Activated CD4-positive, alpha-beta T cell treated with anti-CD3 and anti-CD28 coated beads for 4 hours (primary cell): ENCODE results near the gene ATP1A4.
"Not testable (repeated sequence)": the region's sequence is repeated elsewhere in the genome, so short reads cannot be mapped to it uniquely, and the experiment has no call there.

ENCODE experiments used
- DNase-seq, 2 donors: peaks; one replicate each; pipeline ENCODE4 v3.0.0-alpha.2; 2020

Gene ATP1A4

DNA sequence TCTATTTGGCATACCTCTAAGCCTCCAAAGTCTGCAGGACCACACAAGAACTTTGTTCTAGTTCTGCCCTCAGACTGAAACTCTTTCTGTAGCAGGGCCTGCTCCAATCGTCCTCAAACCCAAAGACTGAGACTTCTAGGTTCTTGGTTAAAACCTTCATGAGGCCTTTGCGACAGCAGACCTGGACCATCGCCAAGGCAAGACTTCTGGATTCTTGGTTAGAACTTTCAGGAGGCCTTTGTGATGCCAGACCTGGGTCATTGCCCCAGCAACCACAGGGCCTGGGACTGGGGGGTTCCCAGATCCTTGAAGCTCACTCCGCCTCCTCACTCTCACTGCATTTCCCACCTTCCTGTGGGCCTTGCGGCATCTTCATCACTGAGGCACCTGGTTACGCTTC lies at the start of gene ATP1A4:
TSS of gene ATP1A4 (plus strand) at position 301 of the 400 bp plus-strand sequence. CDS start 438 bp downstream, outside the sequence.
- DNase-seq: no peak

DNA sequence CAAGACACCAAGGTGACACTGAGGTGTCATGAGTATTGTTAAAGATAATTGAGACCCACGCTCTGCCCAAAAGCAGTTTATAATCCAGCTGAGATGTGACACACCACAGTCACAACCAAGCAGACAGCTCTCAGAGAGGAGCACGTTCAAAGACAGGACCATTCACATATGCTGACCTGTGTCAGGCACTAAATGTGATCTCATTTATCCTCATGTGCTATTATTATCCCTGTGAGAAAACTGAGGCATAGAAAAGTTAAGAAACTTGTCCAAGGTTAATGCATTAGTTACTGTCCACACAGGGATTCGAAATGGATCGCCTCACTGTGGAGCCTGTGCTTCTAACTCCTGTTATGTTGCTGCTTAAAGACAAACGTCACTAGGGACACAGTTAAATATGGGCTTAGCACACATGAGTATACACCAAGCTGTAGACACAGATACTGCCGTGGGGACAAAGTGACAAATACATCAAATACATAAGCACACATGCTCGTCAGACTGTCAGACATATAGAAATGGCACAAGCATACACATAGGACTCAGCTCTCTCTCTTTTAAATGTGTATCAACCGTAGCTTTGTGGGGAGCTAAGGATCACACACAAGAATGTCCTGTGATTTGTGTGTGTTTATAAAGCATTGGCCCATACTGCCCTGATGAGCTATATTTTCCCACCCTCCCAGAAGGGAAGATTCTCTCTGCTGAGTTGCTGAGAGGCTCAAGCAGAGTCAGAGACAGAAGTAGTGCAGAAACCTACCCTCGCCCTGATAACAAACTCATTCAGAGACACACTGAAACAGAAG lies 49.5 kb upstream of the ATP1A4 start:
- no peak for DNase-seq

DNA sequence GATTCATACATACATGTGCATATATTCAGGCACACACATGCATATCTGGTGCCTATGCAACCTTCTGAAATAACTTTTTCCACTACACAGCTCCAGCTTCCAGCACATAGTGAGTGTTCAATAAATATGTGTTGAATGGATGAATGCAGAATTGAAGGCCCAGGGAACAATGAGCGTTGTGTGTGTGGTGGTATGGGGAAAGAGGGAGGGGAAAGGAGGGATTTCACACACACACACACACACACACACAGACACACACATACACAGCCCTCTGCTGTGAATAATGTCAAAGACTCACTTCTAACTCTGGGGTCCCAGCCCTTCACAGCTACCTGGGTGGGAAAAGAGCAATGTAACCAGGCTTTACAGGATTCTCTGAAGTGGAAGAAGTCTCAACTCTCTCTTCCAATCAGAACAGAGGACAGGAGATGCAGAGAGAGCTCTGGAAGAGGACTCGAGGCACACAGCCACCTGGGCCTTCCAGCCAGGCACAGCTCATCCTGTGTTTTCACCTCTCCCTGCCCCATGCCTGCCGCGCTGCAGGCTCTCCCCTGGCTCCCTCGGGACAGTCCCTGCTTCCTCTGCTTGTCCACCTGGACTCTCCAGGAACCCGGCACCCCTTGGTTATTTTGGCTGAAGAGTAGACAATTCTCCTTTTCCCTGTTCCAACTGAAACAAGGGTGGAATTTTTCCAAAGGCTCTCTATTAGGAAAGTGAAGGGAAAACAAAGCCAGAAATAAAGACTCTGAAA lies 47.6 kb upstream of the ATP1A4 start:
- no peak for DNase-seq

- no peak for DNase-seq
These were observed 46.9 kb upstream of the ATP1A4 start for GRCh38 chr1:160104486-160104885.

- no peak for DNase-seq
These were observed 46.2 kb upstream of the ATP1A4 start for GRCh38 chr1:160105155-160105554.

DNA sequence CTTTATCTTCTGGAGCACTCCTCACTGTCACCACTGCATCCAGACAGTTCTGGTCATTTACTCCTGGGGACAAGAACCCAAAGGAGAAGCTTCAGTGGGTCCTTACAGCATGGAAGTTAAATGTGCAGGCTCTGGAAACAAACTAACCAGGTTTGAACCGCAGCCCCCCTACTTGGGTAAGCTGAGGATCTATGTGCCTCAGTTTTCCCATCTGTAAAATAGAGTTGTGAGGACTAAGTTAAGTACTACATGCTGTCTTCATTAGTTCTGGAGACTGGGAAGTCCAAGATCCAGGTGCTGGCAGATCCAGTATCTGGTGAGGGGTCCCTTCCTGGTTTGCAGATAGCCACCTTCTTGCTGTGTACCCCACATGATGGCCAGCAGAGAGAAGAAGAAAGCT lies 43.9 kb upstream of the ATP1A4 start:
- DNase-seq: no peak

DNA sequence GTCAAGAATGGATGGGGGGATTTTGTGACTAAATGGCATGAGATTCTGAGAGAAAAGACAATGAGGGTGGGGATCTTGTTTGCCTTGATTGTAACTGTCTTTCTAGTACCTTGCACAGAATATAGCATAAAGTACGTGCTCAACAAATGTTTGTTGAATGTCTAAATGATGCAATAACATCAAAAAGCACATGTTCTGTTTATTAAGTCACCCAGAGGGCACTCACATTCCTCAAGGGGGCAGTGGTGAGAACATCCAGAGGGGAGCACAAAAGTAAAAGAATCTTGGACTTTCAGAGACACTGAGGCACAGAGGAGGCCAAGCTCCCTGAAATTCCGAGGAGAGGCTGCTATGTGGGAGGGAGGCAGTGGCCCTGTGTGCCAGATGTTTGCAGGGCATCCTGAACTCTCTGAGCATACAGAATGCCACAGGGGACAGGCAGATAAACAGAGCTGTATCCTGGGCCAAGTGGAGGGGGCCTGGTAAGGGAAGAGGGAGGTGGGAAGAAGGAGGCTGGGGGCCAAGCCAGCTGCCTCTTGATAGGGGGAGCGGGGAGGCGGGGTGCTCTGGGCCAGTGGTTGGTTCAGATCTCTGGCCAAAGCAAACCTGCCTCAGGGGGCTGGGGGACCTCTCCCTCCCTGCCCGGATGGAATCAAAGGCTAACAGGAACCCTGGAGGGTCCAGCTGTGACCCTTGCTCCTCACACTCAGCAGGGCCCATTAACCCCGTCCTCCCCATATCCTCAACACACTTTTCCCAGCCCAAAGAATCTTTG lies 42.3 kb upstream of the ATP1A4 start:
- peak; percentile 40 to 45 for DNase-seq

GRCh38 chr1:160109686-160110085 lies 41.7 kb upstream of the ATP1A4 start:
- no peak for DNase-seq

DNA sequence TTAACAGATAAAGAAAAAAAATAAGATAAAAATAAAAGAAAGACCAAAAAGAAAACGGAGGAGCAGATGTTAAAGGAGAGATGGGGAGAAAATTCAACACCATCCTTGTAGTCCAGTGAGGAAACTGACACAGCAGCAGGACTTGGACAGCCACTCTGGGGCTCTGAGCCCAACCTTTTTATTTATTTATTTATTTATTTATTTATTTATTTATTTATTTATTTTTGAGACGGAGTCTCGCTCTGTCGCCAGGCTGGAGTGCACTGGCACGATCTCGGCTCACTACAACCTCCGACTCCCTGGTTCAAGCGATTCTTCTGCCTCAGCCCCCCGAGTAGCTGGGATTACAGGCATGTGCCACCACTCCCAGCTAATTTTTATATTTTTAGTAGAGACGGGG lies 39.9 kb upstream of the ATP1A4 start:
- not testable (repeated sequence) for DNase-seq

DNA sequence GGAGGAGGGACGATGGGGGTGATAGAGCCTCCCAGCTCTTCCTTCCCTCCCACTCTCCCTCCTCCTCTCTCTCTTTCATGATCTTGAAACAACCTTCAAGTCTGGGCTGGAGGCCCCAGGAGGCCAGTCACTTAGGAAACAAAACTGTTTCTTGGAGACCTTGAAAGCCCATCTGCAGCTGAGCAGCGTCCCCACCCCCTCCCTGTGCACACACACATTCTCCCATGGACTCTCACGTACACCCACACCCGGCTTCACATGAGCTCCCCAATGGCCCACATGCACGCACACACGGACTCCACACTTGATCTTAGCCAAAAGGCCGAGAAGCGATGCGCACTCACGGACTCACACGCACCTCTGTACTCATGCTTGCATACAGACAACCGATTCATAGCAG lies 39.0 kb upstream of the ATP1A4 start:
- DNase-seq: no peak

DNA sequence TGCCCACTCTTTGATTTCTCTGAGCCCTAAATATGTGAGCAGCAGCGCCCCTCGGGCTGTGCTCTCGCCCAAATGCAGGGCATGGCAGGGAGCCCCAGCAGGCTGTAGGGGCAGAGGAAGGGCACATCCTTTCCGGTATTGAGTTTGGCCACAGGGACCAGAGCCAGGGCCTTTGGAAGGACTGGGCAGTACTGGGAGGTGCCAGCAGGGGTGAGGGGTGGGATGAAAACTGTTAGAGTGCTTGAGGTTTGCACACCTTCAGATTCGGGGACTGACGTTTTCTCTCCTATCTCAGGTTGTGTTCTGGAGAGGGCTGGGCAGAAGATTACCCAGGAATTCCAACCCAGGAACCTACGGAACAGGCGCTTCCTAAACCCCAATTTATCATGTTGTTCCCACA lies 38.0 kb upstream of the ATP1A4 start:
- DNase-seq: no peak

- no peak for DNase-seq
These were observed 37.3 kb upstream of the ATP1A4 start for GRCh38 chr1:160114085-160114484.

DNA sequence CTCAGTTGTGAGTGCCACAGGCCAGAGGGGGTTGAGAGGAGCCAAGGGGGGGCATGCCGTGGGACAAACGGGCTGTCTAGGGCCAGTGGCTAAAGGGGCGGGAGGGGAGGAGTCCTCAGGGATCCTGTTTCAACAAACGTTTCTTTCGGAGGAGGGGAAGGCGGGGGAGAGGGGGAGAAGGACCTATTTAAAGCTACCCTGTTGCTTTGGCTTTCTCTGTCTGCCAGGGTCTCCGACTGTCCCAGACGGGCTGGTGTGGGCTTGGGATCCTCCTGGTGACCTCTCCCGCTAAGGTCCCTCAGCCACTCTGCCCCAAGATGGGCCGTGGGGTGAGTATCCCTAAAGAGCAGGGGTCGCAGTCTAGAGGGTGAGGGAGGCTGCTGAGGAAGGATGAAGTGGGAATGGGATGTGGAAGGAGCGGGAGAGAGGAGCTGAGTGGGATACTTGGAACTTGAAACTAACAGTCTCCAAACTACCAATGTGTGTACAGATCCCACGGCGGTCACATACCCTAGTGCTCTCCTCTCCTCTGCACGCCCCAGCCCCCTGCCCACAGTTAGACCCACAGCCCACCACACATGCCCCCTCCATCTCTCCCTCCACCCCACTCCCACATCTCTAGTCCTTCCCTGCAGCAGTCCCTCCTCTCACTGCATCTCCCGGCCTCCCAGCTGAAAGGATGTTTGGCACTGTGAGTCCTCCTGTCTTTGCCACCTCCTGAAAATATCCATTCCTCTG lies 35.7 kb upstream of the ATP1A4 start, which contains the start of gene ATP1A2:
TSS of gene ATP1A2 (plus strand) at position 215 of the 738 bp plus-strand sequence. CDS start at position 318, 103 bp downstream.
- DNase-seq: no peak

DNA sequence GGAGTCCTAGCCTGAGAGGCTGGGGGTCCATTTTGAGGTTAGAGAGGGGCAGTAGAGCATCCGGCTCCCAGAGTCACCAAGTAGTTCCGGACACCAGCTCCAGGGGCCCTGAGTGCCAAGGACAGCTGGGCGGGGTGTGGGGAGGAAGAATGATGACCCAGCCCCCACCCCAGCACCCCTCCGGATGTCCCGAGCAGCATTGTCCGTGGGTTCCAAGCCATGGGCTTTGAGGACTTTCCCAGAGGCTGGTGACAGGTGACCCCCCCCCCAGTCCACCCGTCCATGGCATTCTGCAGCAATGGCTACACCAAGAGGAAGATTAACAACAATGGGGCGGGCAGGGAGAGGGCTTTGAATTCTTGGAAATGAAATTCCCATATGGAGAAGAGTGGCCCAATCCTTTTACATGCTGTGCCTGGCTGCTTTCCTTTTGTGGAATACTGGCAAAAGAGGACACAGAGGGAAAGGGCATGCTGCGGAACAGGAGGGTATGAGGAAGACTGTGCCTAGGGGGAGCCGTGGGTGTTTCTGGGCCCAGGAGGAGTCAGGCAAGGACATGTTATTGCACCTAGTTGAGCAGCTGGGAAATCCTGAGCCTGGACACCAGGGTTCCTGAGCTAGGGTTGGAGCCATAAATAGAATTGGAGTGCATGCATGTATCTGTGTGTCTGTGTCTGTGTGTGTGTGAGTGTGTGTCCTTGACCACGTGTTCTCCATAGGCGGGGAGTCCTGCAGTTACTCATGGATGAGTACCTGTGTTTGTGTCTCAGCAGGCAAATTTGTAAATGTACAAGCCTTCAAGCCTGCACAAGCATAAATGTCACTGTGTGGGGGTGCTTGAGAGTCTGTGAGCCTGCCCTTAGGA lies 34.9 kb upstream of the ATP1A4 start:
- DNase-seq: no peak

- DNase-seq: no peak
These were observed 34.1 kb upstream of the ATP1A4 start for GRCh38 chr1:160117300-160117699.

- DNase-seq: no peak
These were observed 33.7 kb upstream of the ATP1A4 start for GRCh38 chr1:160117709-160118183.

- no peak for DNase-seq
These were observed 32.5 kb upstream of the ATP1A4 start for GRCh38 chr1:160118928-160119327.

- DNase-seq: no peak
These were observed 30.6 kb upstream of the ATP1A4 start for GRCh38 chr1:160120797-160121196.

GRCh38 chr1:160121388-160121787 lies 30.0 kb upstream of the ATP1A4 start:
- DNase-seq: no peak

DNA sequence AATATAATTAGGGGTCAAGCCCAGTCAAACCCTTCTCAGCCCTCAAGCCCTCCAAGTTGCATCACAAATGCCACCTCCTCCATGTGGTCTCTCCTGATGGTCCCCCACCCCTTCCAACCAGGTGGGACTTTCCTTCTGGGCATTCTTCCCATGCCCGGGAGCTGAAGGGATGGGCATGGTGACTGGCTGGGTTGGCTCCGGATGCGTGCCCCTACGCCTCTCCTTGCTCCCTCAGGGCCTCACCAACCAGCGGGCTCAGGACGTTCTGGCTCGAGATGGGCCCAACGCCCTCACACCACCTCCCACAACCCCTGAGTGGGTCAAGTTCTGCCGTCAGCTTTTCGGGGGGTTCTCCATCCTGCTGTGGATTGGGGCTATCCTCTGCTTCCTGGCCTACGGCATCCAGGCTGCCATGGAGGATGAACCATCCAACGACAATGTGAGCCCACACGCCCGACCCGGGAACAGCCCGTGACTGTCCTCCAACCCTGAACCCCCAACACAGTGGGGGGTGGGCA lies 28.4 kb upstream of the ATP1A4 start:
- DNase-seq: no peak

GRCh38 chr1:160123726-160124125 lies 27.7 kb upstream of the ATP1A4 start:
- DNase-seq: no peak
